Erythroblast (primary cell): ENCODE data around the gene AREG.

Source experiments
- GATA1 ChIP-seq: IDR thresholded peaks from 2 replicates; pipeline ENCODE4 v1.6.1; 2011; ENCODE audit warnings: low read depth, mild to moderate bottlenecking, control low read depth, low read length, moderate library complexity
- POLR2A ChIP-seq: IDR thresholded peaks from 2 replicates; pipeline ENCODE4 v1.6.1; 2011; ENCODE audit warnings: mild to moderate bottlenecking, low read length

DNA sequence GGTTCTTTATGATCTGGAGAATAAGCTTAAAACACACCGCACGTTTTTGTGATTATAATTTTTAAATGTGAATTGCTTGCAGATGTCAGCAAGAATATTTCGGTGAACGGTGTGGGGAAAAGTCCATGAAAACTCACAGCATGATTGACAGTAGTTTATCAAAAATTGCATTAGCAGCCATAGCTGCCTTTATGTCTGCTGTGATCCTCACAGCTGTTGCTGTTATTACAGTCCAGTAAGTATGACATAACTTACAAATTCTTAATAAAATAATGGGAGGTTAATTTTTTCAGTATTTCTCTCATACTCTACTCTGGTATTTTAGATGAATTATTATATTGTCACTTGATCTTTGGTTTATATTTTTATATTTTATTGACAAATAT lies 5.4 kb downstream of the AREG start:
- TF ChIP-seq POLR2A, result no peak
- TF ChIP-seq GATA1, result no peak
